IMR-90 (cell line): ENCODE results near the gene MSH5.

ENCODE experiments used
- CHD1 ChIP-seq: IDR thresholded peaks from 2 replicates; pipeline ENCODE4 v1.6.1; 2012; ENCODE audit warnings: low read depth, low read length, improper control_type of control experiment
- POLR2A ChIP-seq: IDR thresholded peaks from 2 replicates; pipeline ENCODE4 v1.6.1; 2012; ENCODE audit warnings: mild to moderate bottlenecking, low read depth, low read length
- SMC3 ChIP-seq: fragments of 150-350 bp; IDR thresholded peaks from 2 replicates; pipeline ENCODE4 v1.6.1; 2016; ENCODE audit warnings: low read depth, mild to moderate bottlenecking, antibody characterized with exemption, low read length, moderate library complexity
- TF ChIP-seq, protein P1 (sequence below): conservative IDR thresholded peaks from 2 replicates; pipeline ENCODE4 v1.5.1; 2012; ENCODE audit warnings: mild to moderate bottlenecking, low read depth, low read length, improper control_type of control experiment

GRCh38 chr6:31776989-31777666, 37.3 kb downstream of the MSH5 start, which contains the start of gene VWA7:
- TF ChIP-seq, protein P1, sequence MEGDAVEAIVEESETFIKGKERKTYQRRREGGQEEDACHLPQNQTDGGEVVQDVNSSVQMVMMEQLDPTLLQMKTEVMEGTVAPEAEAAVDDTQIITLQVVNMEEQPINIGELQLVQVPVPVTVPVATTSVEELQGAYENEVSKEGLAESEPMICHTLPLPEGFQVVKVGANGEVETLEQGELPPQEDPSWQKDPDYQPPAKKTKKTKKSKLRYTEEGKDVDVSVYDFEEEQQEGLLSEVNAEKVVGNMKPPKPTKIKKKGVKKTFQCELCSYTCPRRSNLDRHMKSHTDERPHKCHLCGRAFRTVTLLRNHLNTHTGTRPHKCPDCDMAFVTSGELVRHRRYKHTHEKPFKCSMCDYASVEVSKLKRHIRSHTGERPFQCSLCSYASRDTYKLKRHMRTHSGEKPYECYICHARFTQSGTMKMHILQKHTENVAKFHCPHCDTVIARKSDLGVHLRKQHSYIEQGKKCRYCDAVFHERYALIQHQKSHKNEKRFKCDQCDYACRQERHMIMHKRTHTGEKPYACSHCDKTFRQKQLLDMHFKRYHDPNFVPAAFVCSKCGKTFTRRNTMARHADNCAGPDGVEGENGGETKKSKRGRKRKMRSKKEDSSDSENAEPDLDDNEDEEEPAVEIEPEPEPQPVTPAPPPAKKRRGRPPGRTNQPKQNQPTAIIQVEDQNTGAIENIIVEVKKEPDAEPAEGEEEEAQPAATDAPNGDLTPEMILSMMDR = no peak
- no peak for TF ChIP-seq SMC3
- TF ChIP-seq POLR2A = no peak
- no peak for TF ChIP-seq CHD1
